Panc1 (cell line): Measurements from ENCODE around the gene FGF3. TPM values are rescaled to one million over a fixed set of nuclear protein-coding genes. Genes with fewer than 3 reads are reported as not detected.

Source experiments
- total RNA-seq: library from RNA; stranded (reverse); gene quantifications from one replicate; pipeline ENCODE4 v1.2.1, GENCODE V29; 2021; ENCODE audit not compliant: unreplicated experiment

Gene FGF3
- total RNA-seq, 1 experiment from 2014 or later = not detected

Other genes starting within 250 kb of the FGF3 start
- 259 TPM for gene CCND1, start 178.3 kb downstream of the FGF3 start, total RNA-seq
- gene LTO1, start 144.1 kb downstream of the FGF3 start, total RNA-seq = 28.7 TPM
- gene FGF19, start 115.4 kb downstream of the FGF3 start, total RNA-seq = not detected
- gene FGF4, start 44.1 kb downstream of the FGF3 start, total RNA-seq = not detected